Measurements from ENCODE around the gene APRT.

APRT gene

GRCh38 chr16:88821168-88821850 is 9.6 kb upstream of the APRT start:
- DNase-seq, result no peak

- no peak for DNase-seq
Observed at GRCh38 chr16:88820385-88821025, 8.8 kb upstream of the APRT start.

GRCh38 chr16:88819126-88819525 is 7.4 kb upstream of the APRT start:
- no peak for DNase-seq

GRCh38 chr16:88818575-88818874 is 6.8 kb upstream of the APRT start:
- no peak for DNase-seq

GRCh38 chr16:88817785-88818574 is 6.3 kb upstream of the APRT start:
- no peak for DNase-seq

DNA sequence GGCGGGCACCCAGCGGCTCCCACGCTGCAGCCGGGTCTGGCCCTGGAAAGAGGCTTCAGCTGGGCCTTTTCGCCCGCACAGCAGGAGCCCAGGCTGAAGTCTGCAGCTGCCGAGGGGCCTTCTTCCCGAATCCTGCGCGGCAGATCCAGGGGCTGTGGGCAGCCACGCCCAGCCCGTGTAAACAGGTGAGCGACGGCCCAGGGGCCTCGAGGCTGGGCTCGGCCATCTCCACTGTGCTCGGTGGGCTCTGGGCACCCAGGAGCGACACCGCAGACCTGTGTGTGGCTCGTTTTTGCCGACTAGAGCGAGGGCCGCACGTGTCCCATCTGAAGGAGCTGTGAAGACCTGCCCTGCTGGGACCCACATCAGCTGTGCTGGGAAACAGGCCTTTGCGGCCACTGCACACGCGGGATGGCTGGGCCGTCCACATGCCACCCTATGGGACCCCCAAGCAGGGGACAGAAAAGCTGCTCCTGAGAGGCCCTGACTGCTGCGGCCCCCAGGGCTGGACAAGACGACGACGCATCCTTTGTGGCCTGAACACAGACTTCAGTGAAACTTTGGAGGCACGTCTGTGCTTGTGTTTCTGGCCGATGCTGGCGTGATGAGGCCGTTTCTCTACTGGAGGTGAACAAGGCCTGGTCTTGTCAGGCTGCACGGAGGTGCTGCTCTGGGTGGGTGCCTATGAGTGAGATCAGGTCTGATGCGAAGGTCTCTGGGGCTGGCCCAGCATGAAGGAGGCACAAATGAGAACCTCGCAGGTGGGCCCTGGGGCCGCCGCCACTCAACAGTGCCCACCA is 5.2 kb upstream of the APRT start:
- no peak for DNase-seq

DNA sequence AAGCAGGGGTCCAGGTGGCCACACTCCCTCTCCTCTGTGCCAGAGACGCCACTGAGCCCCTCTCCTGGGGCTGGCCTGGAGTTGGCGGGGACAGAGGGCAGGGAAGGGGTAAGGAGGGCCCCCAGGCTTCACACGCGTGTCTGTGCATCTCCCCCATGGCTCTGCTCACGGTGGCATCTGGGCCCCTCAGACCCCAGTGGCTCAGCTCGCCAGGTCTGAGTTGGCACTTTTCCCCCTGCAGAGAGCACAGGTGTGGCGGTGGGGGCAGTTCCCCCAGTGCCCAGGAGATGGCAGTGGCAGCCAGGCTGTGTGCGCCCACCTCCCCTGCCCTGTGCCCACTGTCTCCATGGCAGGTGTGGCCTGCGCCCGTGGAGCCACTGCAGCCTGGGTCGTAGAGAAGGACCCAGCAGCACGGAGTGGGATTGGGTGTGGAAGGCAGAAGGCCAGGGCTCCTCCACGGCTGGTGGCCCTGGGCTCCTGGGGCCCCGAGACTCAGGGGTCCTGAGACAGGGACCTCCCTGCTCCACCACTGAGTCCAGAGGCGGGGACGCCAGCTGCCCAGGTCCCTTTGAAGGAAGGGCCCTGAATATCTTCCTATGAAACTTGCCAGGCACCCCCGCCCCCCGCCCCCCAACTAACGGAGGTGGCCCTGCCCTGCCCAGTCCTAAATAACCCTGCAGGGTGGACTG is 4.3 kb upstream of the APRT start:
- DNase-seq, result no peak

- DNase-seq, result no peak
Observed at GRCh38 chr16:88815227-88815626, 3.5 kb upstream of the APRT start.

DNA sequence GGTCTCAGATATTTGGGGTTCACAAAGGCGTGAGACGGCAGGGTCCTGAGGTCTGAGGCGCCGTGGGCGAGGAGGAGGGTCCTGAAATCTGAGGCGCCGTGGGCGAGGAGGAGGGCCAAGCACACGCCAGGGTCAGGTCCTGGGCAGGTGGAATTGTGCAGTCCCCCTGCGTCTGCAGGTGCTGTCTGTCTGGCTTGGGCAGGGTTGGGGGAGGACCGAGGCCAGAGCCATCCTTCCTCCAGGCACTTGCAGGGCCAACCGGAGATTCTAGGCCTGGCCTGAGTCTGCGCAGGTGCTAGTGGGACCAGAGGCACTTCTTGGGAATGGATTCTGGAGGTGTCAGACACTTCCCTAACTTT is 2.4 kb upstream of the APRT start:
- DNase-seq, result no peak

DNA sequence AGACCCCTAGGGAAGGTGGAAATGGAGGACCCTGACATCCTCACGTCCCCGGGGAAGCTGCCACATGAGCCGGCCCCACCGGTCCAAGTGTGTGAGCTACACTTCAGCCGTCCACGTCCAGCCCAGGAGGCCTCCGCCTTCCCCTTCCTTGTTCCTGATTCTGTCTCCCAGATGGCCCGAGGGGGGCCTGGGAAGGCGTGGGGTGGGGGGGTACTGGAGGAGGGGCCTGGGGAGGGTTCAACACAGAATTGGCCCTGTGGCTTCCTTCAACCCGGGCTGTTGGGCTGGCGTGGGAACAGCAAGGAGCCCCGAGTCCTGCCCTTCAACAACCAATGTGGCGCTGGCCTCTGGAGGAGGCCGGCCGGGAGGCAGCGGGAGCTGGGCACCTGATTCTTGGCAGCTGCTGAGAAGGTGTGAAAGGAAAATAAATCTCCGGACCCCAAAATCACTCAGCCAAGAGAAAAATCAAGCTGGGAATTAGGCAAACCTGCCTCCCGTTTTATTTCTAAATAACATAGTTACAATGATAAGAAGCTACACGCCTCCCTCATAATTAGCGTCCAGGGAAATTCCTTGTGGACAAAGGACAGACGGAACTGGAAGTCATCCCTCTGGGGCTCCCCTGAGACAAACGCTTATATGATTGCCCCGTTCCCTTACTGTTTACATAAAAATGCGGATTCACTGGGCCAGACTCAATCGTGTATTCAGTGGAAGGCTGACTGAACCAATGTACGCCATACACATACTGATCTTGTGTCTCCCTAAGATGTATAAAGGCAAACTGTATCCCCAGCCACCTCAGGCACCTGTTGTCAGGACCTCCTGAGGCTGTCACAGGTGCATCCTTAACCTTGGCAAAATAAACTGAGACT is 1.8 kb upstream of the APRT start:
- no peak for DNase-seq

DNA sequence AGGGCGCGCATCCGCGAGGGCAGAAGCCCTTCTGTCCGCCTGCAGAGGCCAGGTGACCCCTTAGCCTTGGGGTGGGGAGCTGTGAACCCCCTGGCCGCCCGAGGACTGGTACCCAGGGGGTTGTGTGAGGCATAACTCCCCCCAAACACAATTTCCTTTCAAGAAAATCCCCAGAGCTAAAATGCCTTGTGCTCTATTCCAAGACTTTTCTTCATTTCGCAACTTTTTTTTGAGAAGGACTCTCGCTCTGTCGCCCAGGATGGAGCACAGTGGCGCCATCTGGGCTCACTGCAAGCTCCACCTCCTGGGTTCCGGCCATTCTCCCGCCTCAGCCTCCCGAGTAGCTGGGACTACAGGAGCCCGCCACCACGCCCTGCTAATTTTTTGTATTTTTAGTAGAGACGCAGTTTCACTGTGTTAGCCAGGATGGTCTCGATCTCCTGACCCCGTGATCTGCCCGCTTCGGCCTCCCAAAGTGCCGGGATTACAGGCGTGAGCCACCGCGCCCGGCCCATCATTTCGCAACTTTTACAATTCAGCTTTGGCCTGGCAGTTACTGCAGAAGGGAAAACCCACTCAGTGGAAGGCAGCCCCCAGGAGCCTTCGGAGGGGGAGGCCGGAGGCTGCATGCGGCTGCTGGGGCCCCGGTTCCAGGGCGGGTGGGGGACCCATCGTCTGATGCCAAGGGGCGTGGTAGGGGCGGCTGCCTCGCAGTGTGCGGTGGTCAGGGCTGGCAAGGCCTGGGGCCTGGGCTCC is 963 bp upstream of the APRT start:
- no peak for DNase-seq

DNA sequence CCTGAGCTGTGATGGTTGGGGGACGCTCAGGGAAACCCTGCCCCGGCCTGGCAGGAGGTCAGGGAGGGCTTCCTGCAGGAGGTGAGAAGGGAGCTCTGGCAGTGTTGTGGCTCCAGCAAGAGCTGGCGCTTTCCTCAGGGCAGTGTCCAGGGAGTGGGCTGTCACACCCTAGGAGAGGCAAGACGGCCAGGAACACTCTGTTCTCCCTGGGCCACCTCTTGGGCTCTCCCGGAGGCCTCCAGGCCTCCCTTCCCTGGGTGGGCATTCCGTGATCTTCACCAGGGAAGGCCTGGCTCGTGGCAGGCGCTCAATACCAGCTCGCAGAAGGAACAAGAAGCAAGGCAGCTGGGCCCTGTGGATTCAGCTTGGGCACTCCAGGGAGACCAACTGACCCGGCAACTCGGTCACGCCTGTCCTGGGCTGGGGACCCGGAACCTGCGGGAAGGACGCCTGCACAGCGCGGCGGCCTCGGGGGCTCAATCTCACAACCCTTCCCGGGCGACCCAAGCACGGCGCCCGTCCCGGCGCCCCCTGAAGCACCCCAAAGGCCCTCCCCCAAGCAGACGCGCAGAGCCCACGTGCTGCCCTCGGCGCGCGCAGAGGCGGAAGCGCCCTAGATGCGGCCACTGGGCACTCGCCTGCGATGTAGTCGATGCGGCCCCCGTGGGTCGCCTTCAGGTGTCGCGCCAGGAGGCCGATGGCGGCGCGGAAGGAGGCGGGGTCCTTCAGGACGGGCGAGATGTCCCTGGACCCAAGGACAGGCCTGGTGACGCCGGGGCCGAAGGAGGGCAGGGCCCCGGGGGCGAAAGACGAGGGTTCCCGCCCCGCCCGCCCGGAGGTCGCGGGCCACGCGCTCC is 588 bp downstream of the APRT start:
- peak; percentile 51 for DNase-seq

DNA sequence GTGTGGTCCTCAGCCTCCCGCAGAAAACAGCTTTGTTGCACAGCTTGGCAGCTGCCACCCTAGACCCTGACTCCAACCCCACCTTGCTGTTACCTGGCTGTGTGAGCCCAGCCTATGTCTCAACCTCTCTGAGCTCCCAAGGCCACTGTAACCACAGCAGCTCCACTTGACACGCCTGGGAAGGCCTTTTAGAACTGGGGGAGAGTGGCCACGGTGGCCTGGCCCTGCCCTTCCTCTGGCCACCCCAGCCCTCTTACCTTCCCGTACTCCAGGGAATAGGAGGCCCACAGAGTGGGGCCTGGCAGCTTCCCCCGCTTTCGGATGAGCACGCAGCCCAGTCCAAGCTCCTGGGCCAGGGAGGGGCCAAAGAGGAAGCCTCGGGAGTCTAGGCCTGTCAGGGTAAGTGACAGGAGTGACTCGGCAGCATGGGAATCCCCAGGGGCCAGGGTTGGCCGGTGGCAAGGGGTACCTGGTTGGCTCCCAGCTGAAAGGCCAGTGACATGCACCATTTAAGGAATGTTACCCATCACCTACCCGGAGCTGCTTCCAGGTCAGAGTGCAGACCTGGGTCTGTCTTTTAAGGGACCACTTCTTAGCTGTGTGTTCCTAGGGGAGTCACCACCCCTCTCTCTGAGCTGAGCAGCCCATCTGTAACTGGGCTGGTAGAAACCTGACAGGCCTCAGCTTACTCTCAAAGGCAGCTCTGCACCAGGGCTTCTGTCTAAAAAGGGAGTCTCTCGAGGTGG is 1.4 kb downstream of the APRT start:
- no peak for DNase-seq

DNA sequence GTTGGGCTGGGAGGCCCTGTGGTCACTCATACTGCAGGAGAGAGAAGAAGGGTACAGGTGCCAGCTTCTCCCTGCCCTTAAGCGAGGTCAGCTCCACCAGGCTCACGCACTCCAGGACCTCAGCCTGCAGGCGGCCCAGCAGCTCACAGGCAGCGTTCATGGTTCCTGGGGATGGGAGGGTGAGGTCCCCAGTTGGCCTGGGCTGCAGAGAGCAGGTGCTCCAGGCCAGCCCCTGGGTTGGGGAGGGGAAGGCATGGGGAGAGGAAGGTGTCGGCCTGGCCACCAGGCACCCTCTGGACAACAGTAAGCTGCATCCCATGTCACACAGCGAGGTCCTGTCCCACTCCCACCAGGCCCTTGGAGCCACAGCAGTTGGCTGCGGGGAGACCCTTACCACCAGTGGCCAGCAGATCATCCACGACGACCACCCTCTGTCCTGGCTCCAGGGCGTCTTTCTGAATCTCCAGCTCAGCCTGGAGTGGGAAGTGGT is 2.0 kb downstream of the APRT start:
- DNase-seq, result no peak

- DNase-seq, result no peak
Observed at GRCh38 chr16:88809068-88809675, 2.6 kb downstream of the APRT start.

GRCh38 chr16:88807626-88808453 is 3.9 kb downstream of the APRT start:
- no peak for DNase-seq

DNA sequence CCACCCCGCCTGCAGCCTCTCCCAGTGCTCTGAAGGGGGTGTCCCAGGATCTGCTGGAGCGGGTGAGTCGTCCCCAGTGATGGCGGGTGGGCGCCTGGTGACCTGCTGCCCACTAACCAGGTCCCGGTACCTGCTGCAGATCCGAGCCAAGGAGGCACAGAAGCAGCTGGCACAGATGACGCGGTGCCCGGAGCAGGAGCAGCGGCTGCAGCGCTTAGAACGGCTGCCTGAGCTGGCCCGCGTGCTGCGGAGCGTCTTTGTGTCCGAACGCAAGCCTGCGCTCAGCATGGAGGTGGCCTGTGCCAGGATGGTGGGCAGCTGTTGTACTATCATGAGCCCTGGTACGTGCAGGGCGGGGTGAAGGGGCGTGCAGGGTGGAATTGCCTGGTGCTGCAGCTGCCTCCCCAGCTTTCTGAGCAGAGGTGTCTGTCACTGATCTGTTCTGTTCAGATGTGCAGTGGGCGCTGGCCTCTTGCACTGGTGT is 4.5 kb downstream of the APRT start:
- no peak for DNase-seq
